Jurkat, Clone E6-1 (cell line): ENCODE results near the gene LRG1.

ENCODE experiments used
- DNase-seq: peaks from one replicate; pipeline ENCODE4 v3.0.0-alpha.2; 2011; ENCODE audit warnings: low read depth, low spot score
- H3K4me3 ChIP-seq: 2 replicates; pipeline ENCODE4 v1.5.1; 2011; ENCODE audit warnings: mild to moderate bottlenecking, low read length, control low read depth, moderate library complexity

The LRG1 gene

DNA sequence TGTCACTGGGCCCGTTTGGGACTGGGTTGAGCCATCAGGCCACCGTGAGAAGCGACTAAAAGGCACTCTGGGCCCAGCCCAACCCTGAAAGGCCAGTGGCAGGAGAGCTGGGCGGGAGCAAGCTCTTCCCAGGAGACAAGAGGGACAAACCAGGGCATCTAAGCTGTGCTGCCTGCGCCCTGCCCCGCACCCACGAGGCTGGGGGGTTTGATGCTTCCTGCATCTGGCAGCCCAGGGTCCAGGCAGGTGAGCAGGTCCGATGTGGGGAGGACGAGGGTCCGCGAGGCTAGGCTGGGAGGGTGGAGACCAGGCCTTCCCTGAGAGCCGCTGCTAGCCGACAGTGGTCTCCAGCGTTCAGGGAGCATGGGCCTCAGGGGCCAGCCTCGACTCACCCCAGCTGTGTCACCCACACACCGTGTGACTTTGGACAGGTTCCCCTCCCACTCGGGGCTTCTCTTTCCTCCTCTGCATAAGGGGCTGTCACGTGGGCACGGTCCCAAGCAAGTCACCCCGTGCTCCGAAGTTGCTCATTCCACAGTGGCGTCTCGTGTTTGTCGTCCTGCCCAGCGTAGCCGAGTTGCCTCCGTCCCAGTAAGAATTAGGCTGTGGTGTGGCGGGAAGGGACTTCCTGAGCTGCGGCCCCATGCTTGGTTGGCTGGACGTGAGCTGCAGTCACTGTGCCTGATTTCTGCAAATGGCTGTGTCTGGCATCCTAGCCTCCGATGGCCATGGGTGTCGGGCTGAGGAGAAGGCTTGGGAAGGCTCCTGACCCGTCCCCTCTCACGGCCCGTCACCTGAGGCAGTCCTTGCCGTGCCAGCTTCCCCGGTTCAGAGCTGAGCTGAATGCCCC is 37.3 kb downstream of the LRG1 start:
- no peak overlapping the region for H3K4me3 ChIP-seq
- DNase-seq, result no peak

- no peak overlapping the region for H3K4me3 ChIP-seq
- DNase-seq, result no peak
Measured at GRCh38 chr19:4501691-4502090, 38.1 kb downstream of the LRG1 start.

DNA sequence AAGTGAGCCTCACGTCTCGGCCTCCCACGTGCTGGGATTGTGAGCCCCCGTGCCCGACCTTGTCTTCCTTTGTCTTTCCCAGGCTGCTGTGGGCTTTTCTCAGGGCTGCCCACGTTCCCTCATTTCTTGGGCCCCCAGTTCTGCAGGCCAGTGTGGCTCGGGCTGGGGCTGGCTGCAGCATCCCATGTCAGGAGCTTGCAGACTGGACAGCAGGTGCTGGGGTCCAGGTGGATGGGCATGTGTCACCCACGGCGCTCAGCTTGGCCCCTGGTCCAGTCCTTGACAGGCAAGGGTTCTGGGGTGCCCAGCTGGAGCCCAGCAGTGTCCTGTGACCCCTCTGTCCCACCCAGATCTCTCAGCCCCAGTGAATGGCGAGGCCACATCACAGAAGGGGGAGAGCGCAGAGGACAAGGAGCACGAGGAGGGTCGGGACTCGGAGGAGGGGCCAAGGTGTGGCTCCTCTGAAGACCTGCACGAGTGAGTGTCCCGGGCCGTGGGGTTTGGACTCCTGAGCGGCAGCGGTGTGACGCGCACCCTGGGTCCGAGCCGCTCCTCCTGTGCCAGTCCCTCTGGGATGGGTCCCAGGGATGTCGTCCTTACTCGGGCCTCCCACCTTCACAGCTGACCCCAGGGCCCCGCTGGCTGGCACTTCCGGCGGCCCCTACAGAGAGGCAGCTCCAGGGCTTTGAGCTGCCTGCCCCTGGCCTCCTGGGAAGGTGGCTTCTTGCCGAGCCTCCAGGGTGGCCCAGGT is 38.8 kb downstream of the LRG1 start:
- DNase-seq, result no peak

GRCh38 chr19:4499855-4500254 is 40.0 kb downstream of the LRG1 start:
- no peak for DNase-seq
- H3K4me3 ChIP-seq, result no peak overlapping the region

More for the DNA sequence above, 38.8 kb downstream of the LRG1 start:
- H3K4me3 ChIP-seq, result no peak overlapping the region

GRCh38 chr19:4499318-4499717 is 40.5 kb downstream of the LRG1 start:
- DNase-seq, result no peak
- H3K4me3 ChIP-seq, result no peak overlapping the region

DNA sequence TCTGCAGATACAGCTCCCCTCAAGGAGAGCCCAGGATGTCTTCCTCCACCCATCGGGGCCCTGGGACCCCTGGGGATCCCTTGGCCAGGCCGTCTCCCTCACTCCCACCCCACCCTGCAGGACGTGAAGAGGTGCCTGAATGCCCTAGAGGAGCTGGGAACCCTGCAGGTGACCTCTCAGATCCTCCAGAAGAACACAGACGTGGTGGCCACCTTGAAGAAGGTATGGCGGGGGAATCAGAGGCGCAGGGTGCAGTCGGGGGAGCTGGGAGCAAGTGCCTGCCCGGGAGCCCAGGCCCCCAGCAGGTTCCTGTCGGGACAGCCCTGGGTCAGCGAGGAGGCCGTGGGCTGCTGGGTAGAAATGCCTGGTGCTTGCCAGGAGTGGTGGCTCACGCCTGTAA is 41.1 kb downstream of the LRG1 start:
- H3K4me3 ChIP-seq, result no peak overlapping the region
- no peak for DNase-seq

- H3K4me3 ChIP-seq, result no peak overlapping the region
- no peak for DNase-seq
Measured at GRCh38 chr19:4497770-4498389, 42.0 kb downstream of the LRG1 start.

DNA sequence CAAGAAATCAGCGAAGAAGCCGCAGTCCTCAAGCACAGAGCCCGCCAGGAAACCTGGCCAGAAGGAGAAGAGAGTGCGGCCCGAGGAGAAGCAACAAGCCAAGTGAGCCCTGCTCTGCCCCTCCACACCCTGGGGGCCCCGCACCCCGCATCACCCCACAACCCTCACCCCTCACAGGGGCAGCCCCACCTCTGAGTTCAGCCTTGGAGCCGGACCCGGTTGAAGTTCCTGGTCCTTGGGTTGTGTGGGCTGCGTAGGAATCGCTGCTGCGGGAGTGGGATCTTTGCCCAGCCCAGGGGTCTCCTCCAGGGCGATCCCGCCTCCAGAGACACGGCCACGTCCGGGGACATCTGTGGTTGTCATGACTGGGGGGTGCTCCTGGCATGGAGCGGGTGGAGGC is 43.5 kb downstream of the LRG1 start:
- DNase-seq, result no peak
- H3K4me3 ChIP-seq, result no peak overlapping the region

DNA sequence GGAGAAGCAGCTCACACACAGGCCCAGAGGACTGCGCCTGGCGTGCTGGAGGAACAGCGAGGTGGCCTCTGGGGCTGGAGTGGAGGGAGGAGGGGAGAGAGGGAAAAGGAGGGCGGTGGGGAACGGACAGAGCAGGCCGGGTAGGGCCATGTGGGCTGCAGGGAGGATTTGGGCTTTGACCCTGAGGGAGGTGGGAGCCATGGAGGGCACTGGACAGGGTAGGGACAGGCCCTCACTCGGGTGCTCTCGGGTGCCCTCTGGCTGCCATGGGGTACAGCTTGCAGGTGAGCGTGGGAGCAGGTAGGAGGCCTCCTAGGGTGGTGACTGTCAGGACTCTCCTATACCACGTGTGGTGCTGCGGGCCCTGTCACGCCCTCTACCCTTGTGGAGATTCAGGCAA is 44.4 kb downstream of the LRG1 start:
- DNase-seq, result no peak
- H3K4me3 ChIP-seq, result no peak overlapping the region

DNA sequence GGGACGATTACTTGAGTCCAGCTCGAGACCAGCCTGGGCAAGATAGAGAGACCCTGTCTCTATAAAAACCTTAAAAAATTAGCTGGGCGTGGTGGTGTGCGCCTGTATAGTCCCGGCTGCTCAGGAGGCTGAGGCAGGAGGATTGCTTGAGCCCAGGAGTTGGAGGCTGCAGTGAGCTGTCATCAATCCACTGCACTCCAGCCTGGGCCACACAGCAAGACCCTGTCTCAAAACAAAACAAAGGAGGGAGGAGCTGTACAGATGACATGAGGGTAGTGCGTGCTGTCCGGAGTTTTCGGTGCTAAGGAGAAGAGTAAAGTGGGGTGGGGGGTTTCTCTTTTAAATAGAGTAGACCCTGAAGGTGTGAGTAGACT is 45.2 kb downstream of the LRG1 start:
- no peak for DNase-seq
- no peak overlapping the region for H3K4me3 ChIP-seq

GRCh38 chr19:4493929-4494690 is 45.7 kb downstream of the LRG1 start:
- no peak for DNase-seq
- H3K4me3 ChIP-seq, result no peak overlapping the region

- no peak for DNase-seq
- no peak overlapping the region for H3K4me3 ChIP-seq
Measured at GRCh38 chr19:4493104-4493928, 46.5 kb downstream of the LRG1 start.

DNA sequence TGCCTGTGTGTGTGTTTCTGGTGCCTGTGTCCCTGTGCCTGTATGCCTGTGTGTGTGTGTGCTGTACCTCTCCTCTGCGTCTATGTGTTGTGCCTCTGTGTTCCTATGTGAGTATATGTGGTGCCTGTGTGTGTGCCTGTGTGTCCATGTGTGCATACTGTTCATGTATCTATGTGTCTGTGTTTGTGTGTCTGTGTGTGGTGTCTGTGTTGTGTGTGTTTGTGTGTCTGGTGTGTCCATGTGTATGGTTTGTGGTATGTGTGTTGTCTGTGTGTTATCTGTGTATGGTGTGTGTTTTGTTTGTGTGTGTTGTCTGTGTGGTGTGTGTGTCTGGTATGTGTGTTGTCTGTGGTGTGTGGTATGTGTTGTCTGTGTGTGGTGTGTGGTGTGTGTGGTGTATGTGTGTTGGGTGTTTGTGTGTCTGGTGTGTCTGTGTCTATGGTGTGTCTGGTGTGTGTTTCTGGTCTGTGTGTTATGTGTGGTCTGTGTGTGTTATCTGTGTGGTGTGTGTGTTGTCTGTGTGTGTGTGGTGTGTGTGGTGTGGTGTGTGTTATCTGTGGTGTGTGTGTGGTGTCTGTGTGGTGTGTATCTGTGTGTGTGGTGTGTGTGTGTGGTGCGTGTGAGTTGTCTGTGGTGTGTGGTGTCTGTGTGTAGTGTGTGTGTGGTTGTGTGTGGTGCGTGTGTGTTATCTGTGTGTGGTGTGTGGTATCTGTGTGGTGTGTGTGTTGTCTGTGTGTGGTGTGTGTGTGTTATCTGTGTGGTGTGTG is 47.3 kb downstream of the LRG1 start:
- H3K4me3 ChIP-seq, result no peak overlapping the region

DNA sequence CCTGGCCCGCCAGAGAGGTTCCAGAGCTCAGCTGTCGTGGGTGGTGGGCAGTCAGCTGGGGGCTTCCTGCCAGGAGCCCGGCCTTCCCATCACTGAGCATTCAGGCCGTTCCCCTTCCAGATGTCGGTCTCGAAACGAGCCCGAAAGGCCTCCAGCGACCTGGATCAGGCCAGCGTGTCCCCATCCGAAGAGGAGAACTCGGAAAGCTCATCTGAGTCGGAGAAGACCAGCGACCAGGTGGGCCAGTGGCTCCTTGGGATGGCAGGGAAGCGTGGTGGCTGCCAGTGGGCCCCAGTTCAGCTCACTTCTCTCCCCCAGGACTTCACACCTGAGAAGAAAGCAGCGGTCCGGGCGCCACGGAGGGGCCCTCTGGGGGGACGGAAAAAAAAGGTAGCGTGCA is 48.4 kb downstream of the LRG1 start:
- no peak overlapping the region for H3K4me3 ChIP-seq
- DNase-seq, result no peak

More for the DNA sequence above, 47.3 kb downstream of the LRG1 start:
- no peak for DNase-seq

DNA sequence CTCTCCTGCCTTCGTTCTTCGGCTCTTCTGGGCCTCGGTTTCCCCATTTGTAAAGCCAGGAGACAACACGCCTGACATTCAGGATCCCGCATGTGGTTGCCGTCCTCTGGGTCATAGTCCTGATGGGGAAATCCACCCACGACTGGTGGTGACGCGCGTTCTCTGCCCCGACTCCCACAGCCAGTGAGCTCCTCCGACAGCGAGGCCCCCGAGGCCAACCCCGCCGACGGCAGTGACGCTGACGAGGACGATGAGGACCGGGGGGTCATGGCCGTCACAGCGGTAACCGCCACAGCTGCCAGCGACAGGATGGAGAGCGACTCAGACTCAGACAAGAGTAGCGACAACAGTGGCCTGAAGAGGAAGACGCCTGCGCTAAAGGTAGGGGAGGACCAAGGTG is 51.3 kb downstream of the LRG1 start:
- no peak for DNase-seq
- H3K4me3 ChIP-seq, result no peak overlapping the region

DNA sequence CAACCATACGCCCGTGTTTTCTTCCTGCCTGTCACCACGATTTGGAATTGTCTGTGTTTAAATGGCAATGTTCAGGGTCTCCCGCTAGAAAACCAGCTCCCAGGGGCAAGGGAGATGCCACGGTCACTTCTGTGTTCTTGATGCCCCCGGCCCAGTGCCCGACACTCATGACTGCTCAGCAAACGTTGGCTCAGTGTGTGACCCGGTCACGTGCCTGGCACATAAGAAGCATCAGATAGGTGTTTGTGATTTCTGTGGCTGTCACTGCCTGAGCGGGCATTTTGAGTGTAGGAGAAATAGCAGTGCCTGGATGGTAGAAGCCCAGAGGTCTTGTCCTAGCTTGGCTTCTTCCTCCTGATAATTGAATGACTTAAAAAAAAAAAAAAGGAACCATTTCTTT is 52.3 kb downstream of the LRG1 start:
- H3K4me3 ChIP-seq, result no peak overlapping the region
- no peak for DNase-seq
